MCF 10A (cell line): ENCODE data around the gene EMILIN2. TPM values are rescaled to one million over a fixed set of nuclear protein-coding genes. Genes with fewer than 3 reads are reported as not detected.

Source experiments
- BruUV-seq: library from RNA; stranded (reverse); fragments of 400-500 nt; replicated peaks from 2 replicates; lab custom pipeline; 2021; lab: Mats Ljungman, UMichigan
- CTCF ChIA-PET: fragments of 300-600 bp; sonication (Branson Sonifier 250); formaldehyde crosslinking; extraction: SDS; loops from one replicate; lab custom pipeline; 2021; ENCODE audit warnings: antibody characterized with exemption, inconsistent platforms; lab: Yijun Ruan, JAX
- POLR2A ChIA-PET: fragments of 300-600, 350-650 bp; sonication (Branson Sonifier 250); formaldehyde crosslinking; extraction: SDS; loops from one replicate; lab custom pipeline; 2020; ENCODE audit warnings: antibody characterized with exemption, inconsistent platforms; lab: Yijun Ruan, JAX
- DNase-seq: peaks from one replicate; pipeline ENCODE4 v3.0.0-alpha.2; 2018; ENCODE audit not compliant: unreplicated experiment
- H3K27ac Mint-ChIP-seq: one replicate; pipeline ENCODE4 v1.8.0; 2022; ENCODE audit warnings: mild to moderate bottlenecking, low read depth, mixed read lengths; ENCODE audit not compliant: unreplicated experiment
- H3K27me3 Mint-ChIP-seq: one replicate; pipeline ENCODE4 v1.8.0; 2022; ENCODE audit warnings: mixed read lengths; ENCODE audit not compliant: insufficient read depth, unreplicated experiment
- H3K36me3 Mint-ChIP-seq: one replicate; pipeline ENCODE4 v1.8.0; 2022; ENCODE audit warnings: mild to moderate bottlenecking, moderate library complexity, mixed read lengths; ENCODE audit not compliant: insufficient read depth, unreplicated experiment
- H3K4me1 Mint-ChIP-seq: one replicate; pipeline ENCODE4 v1.8.0; 2022; ENCODE audit warnings: mixed read lengths; ENCODE audit not compliant: insufficient read depth, unreplicated experiment
- H3K4me3 Mint-ChIP-seq: one replicate; pipeline ENCODE4 v1.8.0; 2022; ENCODE audit warnings: mild to moderate bottlenecking, moderate library complexity, mixed read lengths; ENCODE audit not compliant: unreplicated experiment
- H3K9me3 Mint-ChIP-seq: one replicate; pipeline ENCODE4 v1.8.0; 2022; ENCODE audit warnings: mixed read lengths; ENCODE audit not compliant: unreplicated experiment
- intact Hi-C: fragments of 100-400 bp; cut with micrococcal nuclease; formaldehyde crosslinking; loops from 2 replicates; pipeline ENCODE4 v1.14.1; 2022
- total RNA-seq: library from RNA; stranded (reverse); gene quantifications from 2 replicates; pipeline ENCODE4 v1.2.3, GENCODE V29; 2022
- TF ChIP-seq, protein P1 (sequence below): fragments of 200-600 bp; IDR thresholded peaks from one replicate; pipeline ENCODE4 v1.8.0; 2022; ENCODE audit warnings: antibody characterized with exemption, mild to moderate bottlenecking; ENCODE audit not compliant: unreplicated experiment

EMILIN2 gene
- total RNA-seq, 1 experiment from 2014 or later = not detected

- H3K36me3 Mint-ChIP-seq = peaks cover 10% of the 10 kb centered on the region
These were observed 69.4 kb downstream of the EMILIN2 start for GRCh38 chr18:2916184-2916583.

DNA sequence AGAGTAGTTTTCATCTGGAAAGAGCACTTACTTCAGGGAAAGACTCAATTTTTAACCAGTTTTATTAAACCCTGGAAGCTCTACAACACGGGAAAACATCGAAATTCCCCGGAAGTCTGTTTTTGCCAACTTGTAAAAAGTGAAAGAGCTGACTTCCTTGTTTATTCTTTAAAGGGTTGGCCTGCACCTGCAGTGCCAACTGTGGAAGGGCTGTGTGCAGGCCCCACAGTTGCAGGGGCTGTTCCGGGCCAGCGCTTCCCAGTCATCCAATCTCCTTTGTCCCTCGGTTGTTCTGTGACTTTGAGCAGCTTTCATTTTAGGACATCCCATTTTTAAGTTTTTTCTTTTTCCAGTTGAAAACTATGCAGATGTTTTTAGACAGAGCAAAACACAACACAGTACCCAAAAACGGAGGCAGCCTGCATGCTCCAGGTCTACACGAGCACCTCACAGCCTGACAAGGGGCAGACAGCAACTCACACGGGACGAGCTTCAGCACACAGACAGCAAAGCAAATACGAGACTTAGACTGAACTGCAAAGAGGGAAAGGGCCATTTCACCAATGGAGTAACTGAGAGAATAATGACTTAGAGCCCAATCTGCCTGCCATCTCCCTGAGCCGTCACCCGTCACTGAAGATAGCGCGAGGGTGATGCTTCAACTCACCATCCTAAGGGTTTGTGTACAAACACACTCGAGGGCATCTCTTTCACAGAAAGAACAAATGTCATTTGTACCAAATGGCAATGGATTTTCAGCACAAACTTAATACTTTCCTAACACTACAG lies 70.6 kb downstream of the EMILIN2 start:
- intact Hi-C loops = no loop called here
- TF ChIP-seq, protein P1, sequence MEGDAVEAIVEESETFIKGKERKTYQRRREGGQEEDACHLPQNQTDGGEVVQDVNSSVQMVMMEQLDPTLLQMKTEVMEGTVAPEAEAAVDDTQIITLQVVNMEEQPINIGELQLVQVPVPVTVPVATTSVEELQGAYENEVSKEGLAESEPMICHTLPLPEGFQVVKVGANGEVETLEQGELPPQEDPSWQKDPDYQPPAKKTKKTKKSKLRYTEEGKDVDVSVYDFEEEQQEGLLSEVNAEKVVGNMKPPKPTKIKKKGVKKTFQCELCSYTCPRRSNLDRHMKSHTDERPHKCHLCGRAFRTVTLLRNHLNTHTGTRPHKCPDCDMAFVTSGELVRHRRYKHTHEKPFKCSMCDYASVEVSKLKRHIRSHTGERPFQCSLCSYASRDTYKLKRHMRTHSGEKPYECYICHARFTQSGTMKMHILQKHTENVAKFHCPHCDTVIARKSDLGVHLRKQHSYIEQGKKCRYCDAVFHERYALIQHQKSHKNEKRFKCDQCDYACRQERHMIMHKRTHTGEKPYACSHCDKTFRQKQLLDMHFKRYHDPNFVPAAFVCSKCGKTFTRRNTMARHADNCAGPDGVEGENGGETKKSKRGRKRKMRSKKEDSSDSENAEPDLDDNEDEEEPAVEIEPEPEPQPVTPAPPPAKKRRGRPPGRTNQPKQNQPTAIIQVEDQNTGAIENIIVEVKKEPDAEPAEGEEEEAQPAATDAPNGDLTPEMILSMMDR = no peak
- no peaks in the 10 kb centered on the region for H3K9me3 Mint-ChIP-seq
- ChIA-PET POLR2A (interaction anchor here (0.6 kb wide), 1 partner anchor 330 kb away, joined by 3 read pairs; the partner anchor contains the start of gene MYL12A), CTCF (interaction anchor here (0.5 to 1.5 kb wide), 4 partner anchors 16 to 233 kb away, joined by 3 to 4 read pairs (median 3); no protein-coding TSS in a partner anchor)
- H3K4me3 Mint-ChIP-seq = no peak overlapping the region
- no peak overlapping the region for H3K27ac Mint-ChIP-seq
- DNase-seq = no peak
- no TSS peak for BruUV-seq
- H3K36me3 Mint-ChIP-seq = peaks cover 20% of the 10 kb centered on the region
- H3K27me3 Mint-ChIP-seq = no peaks in the 10 kb centered on the region
- H3K4me1 Mint-ChIP-seq = no peaks in the 10 kb centered on the region

More at GRCh38 chr18:2916184-2916583, 69.4 kb downstream of the EMILIN2 start:
- no peak for DNase-seq
- no peak overlapping the region for H3K4me3 Mint-ChIP-seq
- CTCF ChIA-PET = interaction anchor here (1.1 to 1.2 kb wide), 2 partner anchors 17 to 330 kb away, joined by 3 to 4 read pairs; no protein-coding TSS in a partner anchor
- intact Hi-C loops = no loop called here
- BruUV-seq = no TSS peak
- no peaks in the 10 kb centered on the region for H3K9me3 Mint-ChIP-seq
- no peaks in the 10 kb centered on the region for H3K4me1 Mint-ChIP-seq
- POLR2A ChIA-PET = interaction anchor here (0.6 to 1.9 kb wide), 2 partner anchors 332 to 1411 kb away, joined by 3 to 4 read pairs; partner anchors contain the start of gene MYL12A
- TF ChIP-seq, protein P1 = no peak
- no peak overlapping the region for H3K27ac Mint-ChIP-seq
- H3K27me3 Mint-ChIP-seq = no peaks in the 10 kb centered on the region

- TSS peak; percentile 5 for BruUV-seq
- intact Hi-C loops = no loop called here
- no peak for DNase-seq
- ChIA-PET POLR2A (no interaction called here), CTCF (interaction anchor here (0.5 to 1.7 kb wide), 4 partner anchors 14 to 924 kb away, joined by 3 to 7 read pairs (median 4); no protein-coding TSS in a partner anchor)
- no peaks in the 10 kb centered on the region for H3K4me1 Mint-ChIP-seq
- peaks cover 35% of the 10 kb centered on the region for H3K36me3 Mint-ChIP-seq
- TF ChIP-seq, protein P1 = no peak
- H3K4me3 Mint-ChIP-seq = no peak overlapping the region
- no peak overlapping the region for H3K27ac Mint-ChIP-seq
- H3K27me3 Mint-ChIP-seq = no peaks in the 10 kb centered on the region
- no peaks in the 10 kb centered on the region for H3K9me3 Mint-ChIP-seq
These were observed 72.2 kb downstream of the EMILIN2 start for GRCh38 chr18:2918761-2919550.
